Measurements from ENCODE around the gene FREY1. TPM values are rescaled to one million over a fixed set of nuclear protein-coding genes. Genes with fewer than 3 reads are reported as not detected.

FREY1 gene
- total RNA-seq, 1 experiment from 2014 or later = 1.7 TPM

- peak; percentile 73 for DNase-seq (ENCODE audit: low spot score)
Observed at GRCh38 chr11:45872651-45873356, 34.3 kb downstream of the FREY1 start.

DNA sequence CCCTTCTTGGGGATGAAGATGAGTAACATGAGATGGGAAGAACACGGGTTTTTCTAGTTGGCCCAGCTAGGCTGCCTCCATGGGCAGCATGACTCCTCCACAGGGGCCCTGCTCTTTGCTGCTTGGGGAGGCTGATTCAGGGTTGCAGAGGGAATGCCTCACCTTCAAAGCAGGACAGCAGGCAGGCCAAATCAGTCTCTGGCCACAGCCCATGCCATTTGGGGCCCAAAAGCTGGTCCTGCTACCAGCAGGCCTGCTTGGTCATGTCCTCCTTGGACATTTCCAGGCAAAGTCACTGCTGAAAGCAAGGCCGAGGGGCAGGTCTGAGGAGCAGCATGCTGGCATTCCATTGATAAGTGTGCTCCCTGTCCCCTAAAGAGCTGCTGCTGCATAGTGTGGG is 35.4 kb downstream of the FREY1 start:
- no peak for DNase-seq (ENCODE audit: low spot score)

- DNase-seq (ENCODE audit: low spot score) = no peak
Observed at GRCh38 chr11:45870706-45871105, 36.4 kb downstream of the FREY1 start.

DNA sequence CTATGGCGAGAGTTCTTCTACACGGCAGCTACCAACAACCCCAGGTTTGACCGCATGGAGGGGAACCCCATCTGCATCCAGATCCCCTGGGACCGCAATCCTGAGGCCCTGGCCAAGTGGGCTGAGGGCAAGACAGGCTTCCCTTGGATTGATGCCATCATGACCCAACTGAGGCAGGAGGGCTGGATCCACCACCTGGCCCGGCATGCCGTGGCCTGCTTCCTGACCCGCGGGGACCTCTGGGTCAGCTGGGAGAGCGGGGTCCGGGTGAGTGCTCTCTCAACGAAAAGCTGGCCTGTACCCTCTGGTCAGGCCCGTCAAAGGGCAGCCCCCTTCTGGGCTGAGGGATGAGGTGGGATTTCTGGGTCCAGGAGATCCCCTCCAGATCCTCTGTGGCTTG is 37.5 kb downstream of the FREY1 start:
- no peak for DNase-seq (ENCODE audit: low spot score)

DNA sequence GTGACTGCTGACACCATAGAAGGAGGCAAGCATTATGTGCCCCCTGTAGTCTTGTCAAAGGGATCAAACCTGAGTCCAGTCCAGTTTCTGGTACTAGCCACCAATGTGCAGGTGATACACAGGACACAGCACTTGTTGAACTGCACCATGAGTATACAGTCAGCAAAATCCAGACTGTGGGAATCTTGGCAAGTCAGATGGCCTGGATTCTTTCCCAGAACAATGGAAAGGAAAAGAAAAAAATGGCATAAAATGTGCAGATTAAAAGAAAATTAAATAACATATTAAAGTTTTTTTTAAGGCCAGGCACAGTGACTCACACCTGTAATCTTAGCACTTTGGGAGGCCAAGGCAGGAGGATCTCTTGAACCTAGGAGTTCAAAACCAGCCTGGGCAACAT is 43.0 kb downstream of the FREY1 start:
- no peak for DNase-seq (ENCODE audit: low spot score)

GRCh38 chr11:45860764-45861510 is 46.1 kb downstream of the FREY1 start:
- DNase-seq (ENCODE audit: low spot score) = no peak

DNA sequence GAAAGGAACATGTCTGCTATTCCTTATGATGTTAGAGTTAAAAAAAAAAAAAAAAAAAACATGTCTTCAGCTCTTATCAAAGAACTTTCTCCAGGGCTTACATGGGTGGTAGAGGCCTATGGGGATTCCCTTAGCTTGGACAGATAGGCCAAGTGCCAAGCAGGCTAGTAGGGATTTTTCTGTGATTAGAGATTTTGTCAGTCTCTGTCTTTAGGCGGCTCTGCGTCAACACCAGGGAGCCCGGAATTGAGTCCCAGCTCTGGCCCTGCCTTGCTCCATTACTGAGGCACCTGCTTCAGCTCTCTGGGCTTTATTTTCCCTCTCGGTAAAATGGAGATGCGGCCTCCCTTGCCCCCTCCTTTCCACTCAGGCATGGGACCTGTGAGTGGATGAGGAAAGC is 46.7 kb downstream of the FREY1 start:
- DNase-seq (ENCODE audit: low spot score) = no peak

GRCh38 chr11:45859661-45860140 is 47.4 kb downstream of the FREY1 start:
- DNase-seq (ENCODE audit: low spot score) = no peak

DNA sequence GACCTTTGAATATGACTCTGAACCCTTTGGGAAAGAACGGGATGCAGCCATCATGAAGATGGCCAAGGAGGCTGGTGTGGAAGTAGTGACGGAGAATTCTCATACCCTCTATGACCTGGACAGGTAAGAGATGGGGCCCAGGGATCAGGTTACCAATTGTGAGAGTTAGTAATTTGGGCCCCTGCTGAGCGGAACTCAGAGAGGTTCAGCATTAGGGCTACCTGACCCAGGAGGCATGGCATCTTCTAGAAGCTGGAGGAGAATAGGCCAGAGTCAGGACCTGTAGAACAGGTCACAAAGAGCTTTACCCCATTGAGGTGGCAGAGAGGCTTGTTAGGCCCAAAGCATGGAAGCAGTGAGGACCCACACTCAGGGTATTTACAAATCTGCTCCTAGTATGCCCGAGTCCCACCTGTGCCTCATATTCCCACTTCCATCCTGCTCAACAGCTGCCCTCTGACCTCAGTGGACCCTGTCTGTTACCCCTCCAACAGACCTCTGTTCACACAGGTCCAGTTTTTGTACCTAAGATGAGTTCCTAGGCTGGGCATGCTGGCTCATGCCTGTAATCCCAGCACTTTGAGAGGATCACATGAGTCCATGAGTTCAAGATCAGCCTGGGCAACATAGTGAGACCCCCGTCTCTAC is 48.2 kb downstream of the FREY1 start:
- no peak for DNase-seq (ENCODE audit: low spot score)

DNA sequence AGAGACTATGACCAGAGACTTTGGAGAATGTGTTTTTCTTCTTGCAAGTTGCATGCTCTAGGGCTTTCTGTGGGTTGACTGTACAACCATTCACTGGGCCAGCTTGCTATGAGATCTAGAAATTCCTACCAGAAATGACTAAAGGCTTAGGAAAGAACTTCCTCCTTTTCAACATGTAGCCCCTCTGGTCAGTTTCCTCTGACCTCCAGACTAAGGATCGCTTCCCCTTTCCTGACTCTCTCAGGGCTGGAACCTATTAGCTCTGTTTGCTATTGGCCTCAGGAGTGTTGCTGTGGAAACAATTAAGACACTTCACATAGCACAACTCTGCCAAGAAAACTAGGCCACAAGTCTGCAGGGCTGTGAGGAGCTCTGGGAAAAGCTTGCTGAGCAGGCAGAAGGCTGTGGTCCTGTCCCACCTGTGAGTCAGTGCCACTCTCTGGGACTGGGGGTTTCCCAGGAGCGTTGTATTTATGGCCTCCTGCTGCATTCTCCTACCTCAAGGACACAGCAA is 49.1 kb downstream of the FREY1 start:
- DNase-seq (ENCODE audit: low spot score) = no peak

Other genes with a start within 250 kb of the FREY1 start
- not detected in 2 replicates for gene CHST1, start 241.6 kb downstream of the FREY1 start, total RNA-seq (2014; rRNA removed; shearing (Covaris generic))
- 28.3 and 37.2 TPM in 2 replicates for gene SLC35C1, start 102.1 kb downstream of the FREY1 start, total RNA-seq (2014; rRNA removed; shearing (Covaris generic))
- gene CRY2, start 59.8 kb downstream of the FREY1 start, total RNA-seq (2014; rRNA removed; shearing (Covaris generic)) = 24.0 and 28.6 TPM in 2 replicates
- gene MAPK8IP1, start 21.6 kb downstream of the FREY1 start, total RNA-seq (2014; rRNA removed; shearing (Covaris generic)) = 2.9 and 4.0 TPM in 2 replicates
- gene PEX16, start 10.6 kb upstream of the FREY1 start, total RNA-seq (2014; rRNA removed; shearing (Covaris generic)) = 86.5 and 98.4 TPM in 2 replicates
- gene LARGE2, start 15.4 kb upstream of the FREY1 start, total RNA-seq (2014; rRNA removed; shearing (Covaris generic)) = 2.6 and 4.5 TPM in 2 replicates
- gene PHF21A, start 214.2 kb upstream of the FREY1 start, total RNA-seq (2014; rRNA removed; shearing (Covaris generic)) = 2.5 and 5.9 TPM in 2 replicates

Data from HT-29 (cell line).